Duodenal mucosa (tissue), 2 donors: Measurements from ENCODE around the gene USPL1.
"Not testable (repeated sequence)": the region's sequence is repeated elsewhere in the genome, so short reads cannot be mapped to it uniquely, and the experiment has no call there.

Experiments
- H3K27ac ChIP-seq: one replicate; pipeline ENCODE4 v1.7.0; 2013; ENCODE audit warnings: low read depth, low read length
- H3K27me3 ChIP-seq, 2 donors: one replicate each; pipeline ENCODE4 v1.7.0; 2013; ENCODE audit warnings: low read length in 2 of 2, control low read depth in 1 of 2; ENCODE audit not compliant: insufficient read depth in 2 of 2, control insufficient read depth in 1 of 2
- H3K36me3 ChIP-seq, 2 donors: one replicate each; pipeline ENCODE4 v1.7.0; 2013; ENCODE audit warnings: low read length in 2 of 2, control low read depth in 1 of 2; ENCODE audit not compliant: insufficient read depth in 2 of 2, control insufficient read depth in 1 of 2
- H3K4me1 ChIP-seq, 2 donors: one replicate each; pipeline ENCODE4 v1.7.0; 2013; ENCODE audit warnings: low read length in 2 of 2, control low read depth in 1 of 2; ENCODE audit not compliant: insufficient read depth in 2 of 2, control insufficient read depth in 1 of 2
- H3K4me3 ChIP-seq, 2 donors: one replicate each; pipeline ENCODE4 v1.7.0; 2013; ENCODE audit warnings: low read length in 2 of 2, low read depth in 1 of 2
- H3K9ac ChIP-seq, 2 donors: one replicate each; pipeline ENCODE4 v1.7.0; 2013; ENCODE audit warnings: low read length in 2 of 2, low read depth in 1 of 2
- H3K9me3 ChIP-seq, 2 donors: one replicate each; pipeline ENCODE4 v1.7.0; 2013; ENCODE audit warnings: low read length in 2 of 2, control low read depth in 1 of 2; ENCODE audit not compliant: control insufficient read depth in 1 of 2

Gene USPL1

GRCh38 chr13:30629527-30629926 is 11.8 kb downstream of the USPL1 start:
- Histone ChIP-seq H3K9me3 (no peaks in the 10 kb centered on the region), H3K27me3 (no peaks in the 10 kb centered on the region), H3K4me1 (no peaks in the 10 kb centered on the region), H3K27ac (no peak overlapping the region), H3K9ac (no peak overlapping the region), H3K36me3 (peaks cover 17 to 31% of the 10 kb centered on the region in 2 donors), H3K4me3 (no peak overlapping the region)

DNA sequence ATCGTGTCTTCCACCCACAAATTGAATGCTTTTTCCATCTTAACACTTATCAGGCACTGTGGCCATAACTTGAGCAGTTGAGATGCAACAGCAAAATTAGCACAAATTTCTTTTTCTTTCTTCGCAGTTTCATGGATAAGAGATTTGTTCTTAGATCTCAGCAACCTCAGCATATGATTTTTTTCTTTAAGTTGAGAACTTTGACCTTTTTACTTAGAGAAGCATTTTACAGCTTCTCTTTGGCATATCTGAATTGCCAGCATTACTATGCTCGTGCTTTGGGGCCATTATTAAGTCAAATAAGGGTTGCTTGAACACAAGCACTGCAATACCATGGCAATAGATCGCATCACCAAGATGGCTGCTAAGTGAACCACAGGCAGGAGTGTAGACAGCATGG is 16.1 kb downstream of the USPL1 start:
- no peaks in the 10 kb centered on the region for H3K9me3 ChIP-seq
- H3K36me3 ChIP-seq, result peaks cover 20 to 37% of the 10 kb centered on the region in 2 donors
- H3K27me3 ChIP-seq, result no peaks in the 10 kb centered on the region
- no peak overlapping the region for H3K9ac ChIP-seq
- no peak overlapping the region for H3K4me3 ChIP-seq
- no peaks in the 10 kb centered on the region for H3K4me1 ChIP-seq
- no peak overlapping the region for H3K27ac ChIP-seq

- no peak overlapping the region for H3K9ac ChIP-seq
- H3K9me3 ChIP-seq, result no peaks in the 10 kb centered on the region
- no peaks in the 10 kb centered on the region for H3K4me1 ChIP-seq
- H3K4me3 ChIP-seq, result no peak overlapping the region
- H3K27me3 ChIP-seq, result no peaks in the 10 kb centered on the region
- no peak overlapping the region for H3K27ac ChIP-seq
- H3K36me3 ChIP-seq, result peaks cover 20 to 41% of the 10 kb centered on the region in 2 donors
Observed at GRCh38 chr13:30634838-30635237, 17.1 kb downstream of the USPL1 start.

DNA sequence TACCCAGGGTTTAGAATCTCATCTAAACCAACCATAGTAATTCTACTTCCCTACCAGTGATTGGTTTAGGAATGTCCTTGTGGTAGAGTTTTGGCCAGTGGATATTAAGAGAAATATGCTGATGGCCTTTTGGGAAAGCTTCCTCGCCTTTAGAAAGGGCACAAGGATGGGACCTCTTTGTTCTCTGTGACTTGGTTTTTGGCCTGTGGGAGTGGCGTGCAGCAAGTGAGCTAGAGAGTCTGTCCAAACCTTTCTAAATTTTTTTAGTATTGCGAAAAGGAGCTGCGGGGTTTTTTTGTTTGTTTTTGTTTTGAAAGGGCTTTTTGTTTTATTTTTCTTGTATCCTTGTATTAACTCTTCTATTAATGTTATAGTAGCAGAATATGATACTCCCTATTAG is 20.6 kb downstream of the USPL1 start:
- H3K27ac ChIP-seq, result no peak overlapping the region
- H3K4me3 ChIP-seq, result no peak overlapping the region
- no peak overlapping the region for H3K9ac ChIP-seq
- no peaks in the 10 kb centered on the region for H3K4me1 ChIP-seq
- peaks cover 20 to 54% of the 10 kb centered on the region in 2 donors for H3K36me3 ChIP-seq
- H3K27me3 ChIP-seq, result no peaks in the 10 kb centered on the region
- H3K9me3 ChIP-seq, result no peaks in the 10 kb centered on the region

DNA sequence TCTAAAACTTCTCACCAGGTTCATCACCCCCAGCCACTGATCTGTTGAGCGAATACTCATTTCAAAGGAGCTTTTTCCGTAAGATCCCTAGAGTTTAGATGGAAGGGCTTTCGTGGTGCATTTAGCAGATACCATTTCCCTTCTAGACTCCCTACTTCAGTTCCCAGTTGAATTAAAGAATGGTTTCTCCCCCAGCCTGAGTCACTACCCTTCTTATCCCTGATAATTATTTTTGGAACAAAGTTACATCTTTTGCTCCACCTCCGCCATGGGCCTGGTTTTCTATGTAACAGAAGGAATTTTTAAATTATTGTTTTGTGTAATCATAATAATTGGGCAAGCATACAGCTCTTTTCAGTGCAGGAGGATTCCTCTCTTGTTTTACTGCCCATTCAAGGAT is 22.0 kb downstream of the USPL1 start:
- H3K4me1 ChIP-seq, result no peaks in the 10 kb centered on the region
- no peak overlapping the region for H3K27ac ChIP-seq
- no peak overlapping the region for H3K9ac ChIP-seq
- H3K36me3 ChIP-seq, result peaks cover 16 to 59% of the 10 kb centered on the region in 2 donors
- no peak overlapping the region for H3K4me3 ChIP-seq
- no peaks in the 10 kb centered on the region for H3K9me3 ChIP-seq
- no peaks in the 10 kb centered on the region for H3K27me3 ChIP-seq

- H3K9ac ChIP-seq, H3K9me3 ChIP-seq, H3K4me1 ChIP-seq, H3K27ac ChIP-seq, H3K27me3 ChIP-seq, H3K4me3 ChIP-seq: not testable (repeated sequence)
- H3K36me3 ChIP-seq, result peaks cover 18 to 64% of the 10 kb centered on the region in 2 donors
Observed at GRCh38 chr13:30641173-30641572, 23.5 kb downstream of the USPL1 start.

GRCh38 chr13:30645629-30646028 is 27.9 kb downstream of the USPL1 start:
- Histone ChIP-seq H3K36me3 (peaks cover 18 to 68% of the 10 kb centered on the region in 2 donors), H3K9me3 (no peaks in the 10 kb centered on the region)

DNA sequence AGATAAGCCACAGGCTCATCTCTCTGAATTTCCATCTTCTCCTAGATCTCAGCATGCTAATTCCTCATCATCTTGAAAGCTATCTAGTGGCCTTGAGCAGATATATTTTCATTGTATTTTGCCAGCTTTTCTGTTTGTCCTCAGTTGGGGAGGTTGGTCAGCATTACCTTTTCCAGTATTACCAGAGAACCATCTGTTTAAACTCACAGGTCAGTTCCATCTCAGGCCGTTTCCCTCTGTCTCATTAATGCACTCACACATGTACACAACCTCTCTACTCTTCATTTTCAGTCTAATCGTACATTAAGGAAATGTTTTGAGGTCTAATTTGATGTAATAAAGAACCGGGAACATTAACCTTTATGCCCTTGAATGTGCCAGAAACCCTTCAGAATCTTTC is 29.7 kb downstream of the USPL1 start:
- H3K9me3 ChIP-seq, result no peaks in the 10 kb centered on the region
- H3K36me3 ChIP-seq, result peaks cover 16 to 53% of the 10 kb centered on the region in 2 donors
- no peaks in the 10 kb centered on the region for H3K27me3 ChIP-seq
- no peak overlapping the region for H3K27ac ChIP-seq
- H3K4me1 ChIP-seq, result no peaks in the 10 kb centered on the region
- H3K4me3 ChIP-seq, result no peak overlapping the region
- H3K9ac ChIP-seq, result no peak overlapping the region

More at GRCh38 chr13:30645629-30646028, 27.9 kb downstream of the USPL1 start:
- no peaks in the 10 kb centered on the region for H3K27me3 ChIP-seq
- H3K4me1 ChIP-seq, result no peaks in the 10 kb centered on the region
- H3K9ac ChIP-seq, result no peak overlapping the region
- no peak overlapping the region for H3K4me3 ChIP-seq
- no peak overlapping the region for H3K27ac ChIP-seq

- no peaks in the 10 kb centered on the region for H3K27me3 ChIP-seq
- H3K4me1 ChIP-seq, result no peaks in the 10 kb centered on the region
- H3K36me3 ChIP-seq, result peaks cover 11 to 50% of the 10 kb centered on the region in 2 donors
- no peak overlapping the region for H3K9ac ChIP-seq
- no peaks in the 10 kb centered on the region for H3K9me3 ChIP-seq
- no peak overlapping the region for H3K27ac ChIP-seq
- H3K4me3 ChIP-seq, result no peak overlapping the region
Observed at GRCh38 chr13:30647824-30648521, 30.3 kb downstream of the USPL1 start.

- H3K4me3 ChIP-seq, result no peak overlapping the region
- H3K27me3 ChIP-seq, result no peaks in the 10 kb centered on the region
- H3K27ac ChIP-seq, result no peak overlapping the region
- no peaks in the 10 kb centered on the region for H3K4me1 ChIP-seq
- H3K36me3 ChIP-seq, result peaks cover 7 to 50% of the 10 kb centered on the region in 2 donors
- H3K9ac ChIP-seq, result no peak overlapping the region
- H3K9me3 ChIP-seq, result no peaks in the 10 kb centered on the region
Observed at GRCh38 chr13:30648522-30649012, 30.8 kb downstream of the USPL1 start.
